COR-L47 (cell line): ENCODE measurements around the gene MX2.
"Not testable (repeated sequence)": the region's sequence is repeated elsewhere in the genome, so short reads cannot be mapped to it uniquely, and the experiment has no call there.

Experiments used
- DNase-seq: peaks from one replicate; lab custom pipeline; 2025; lab: John Stamatoyannopoulos, UW

The MX2 gene

DNA sequence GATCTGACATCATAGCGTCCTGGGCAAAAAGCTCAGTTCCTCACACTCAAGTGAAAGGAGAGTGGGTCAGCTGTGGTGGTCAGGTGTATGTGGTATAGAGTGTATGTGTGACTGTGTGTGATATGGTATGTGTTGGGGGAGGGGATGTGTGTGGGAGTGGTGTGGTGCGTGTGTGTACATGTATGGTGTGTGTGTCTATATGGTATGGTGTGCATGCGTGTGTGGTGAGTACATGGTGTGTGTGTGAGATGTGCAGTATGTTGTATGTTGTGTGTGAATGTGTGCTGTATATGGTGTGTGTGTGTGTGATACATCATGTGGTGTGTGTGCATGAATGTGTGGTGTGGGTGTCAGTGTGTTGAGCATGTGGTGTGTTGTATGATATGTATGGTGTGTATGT lies 24.3 kb upstream of the MX2 start:
- DNase-seq, result no peak

DNA sequence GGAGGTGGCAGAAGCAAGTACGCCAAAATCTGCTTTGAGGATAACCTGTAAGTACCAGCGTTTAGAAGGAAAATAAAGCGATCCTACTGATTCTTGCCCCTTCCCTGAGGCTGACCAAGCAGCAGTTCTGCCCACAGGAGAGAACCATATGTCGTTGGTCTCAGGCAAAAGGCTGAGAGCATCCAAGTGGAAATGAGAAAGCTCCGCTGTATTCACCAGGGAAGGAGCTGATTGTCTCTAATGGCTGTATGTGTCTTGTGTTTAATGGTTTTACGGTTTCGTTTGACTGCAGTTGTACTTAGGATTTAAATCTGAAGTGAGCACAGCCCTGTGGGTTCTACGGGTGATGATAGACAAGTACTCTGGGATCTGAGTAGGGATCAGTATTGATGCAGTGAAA lies 23.4 kb upstream of the MX2 start:
- no peak for DNase-seq

DNA sequence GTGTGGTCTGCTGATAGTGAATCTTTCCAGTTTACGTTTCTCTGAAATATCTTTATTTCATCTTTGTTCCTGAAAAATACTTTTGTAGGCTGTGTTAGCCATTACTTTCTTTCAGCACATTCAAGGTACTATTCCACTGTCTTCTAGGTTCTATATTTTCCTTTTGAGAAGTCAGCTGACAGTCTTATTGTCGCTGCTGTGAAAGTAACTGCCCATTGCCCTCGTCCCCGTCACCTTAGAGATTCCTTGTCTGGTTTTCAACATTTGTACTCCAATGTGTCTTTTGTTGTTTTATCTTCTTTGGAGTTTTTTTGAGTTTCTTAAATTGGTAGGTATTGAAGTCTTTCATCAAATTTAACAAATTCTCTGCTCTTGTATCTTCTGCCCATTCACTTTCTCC lies 19.8 kb upstream of the MX2 start:
- DNase-seq, result no peak

DNA sequence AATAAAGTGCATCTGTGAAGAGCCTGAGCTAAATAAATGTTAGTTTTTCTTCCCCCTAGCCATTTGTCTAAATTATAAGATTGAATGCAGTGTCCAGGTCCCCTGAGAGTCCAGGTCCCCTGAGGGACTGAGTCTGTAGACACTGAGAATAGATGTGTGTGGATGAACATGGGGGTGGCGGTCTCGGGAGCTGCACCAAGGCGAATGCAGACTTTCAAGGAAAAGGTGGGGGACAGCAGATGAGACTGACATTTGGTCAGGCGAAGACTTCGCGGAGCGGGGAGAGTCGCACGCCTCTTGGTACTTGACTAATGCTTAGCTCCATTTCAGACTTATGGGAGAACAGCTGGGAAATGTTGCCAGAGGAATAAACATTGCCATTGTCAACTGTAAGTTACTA lies 17.7 kb upstream of the MX2 start:
- no peak for DNase-seq

DNA sequence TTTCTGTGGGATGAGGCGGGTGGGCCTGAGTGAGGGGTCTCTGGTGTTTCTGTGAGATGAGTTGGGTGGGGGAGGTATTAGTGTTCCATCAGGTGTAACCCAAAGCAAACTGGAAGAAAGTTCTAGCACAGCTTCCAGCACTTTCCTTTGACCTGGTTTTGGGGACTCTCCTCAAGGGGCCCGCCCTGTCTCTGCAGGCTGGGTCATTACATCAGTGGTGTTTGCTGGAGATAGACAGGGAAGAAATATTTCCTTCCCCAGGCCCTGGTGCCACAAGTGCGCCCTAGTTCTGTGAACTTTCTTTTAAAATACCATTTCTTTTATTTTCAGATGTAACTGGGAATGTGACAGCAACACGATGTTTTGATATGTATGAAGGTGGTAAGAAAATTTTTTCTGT lies 16.5 kb upstream of the MX2 start:
- DNase-seq, result no peak

DNA sequence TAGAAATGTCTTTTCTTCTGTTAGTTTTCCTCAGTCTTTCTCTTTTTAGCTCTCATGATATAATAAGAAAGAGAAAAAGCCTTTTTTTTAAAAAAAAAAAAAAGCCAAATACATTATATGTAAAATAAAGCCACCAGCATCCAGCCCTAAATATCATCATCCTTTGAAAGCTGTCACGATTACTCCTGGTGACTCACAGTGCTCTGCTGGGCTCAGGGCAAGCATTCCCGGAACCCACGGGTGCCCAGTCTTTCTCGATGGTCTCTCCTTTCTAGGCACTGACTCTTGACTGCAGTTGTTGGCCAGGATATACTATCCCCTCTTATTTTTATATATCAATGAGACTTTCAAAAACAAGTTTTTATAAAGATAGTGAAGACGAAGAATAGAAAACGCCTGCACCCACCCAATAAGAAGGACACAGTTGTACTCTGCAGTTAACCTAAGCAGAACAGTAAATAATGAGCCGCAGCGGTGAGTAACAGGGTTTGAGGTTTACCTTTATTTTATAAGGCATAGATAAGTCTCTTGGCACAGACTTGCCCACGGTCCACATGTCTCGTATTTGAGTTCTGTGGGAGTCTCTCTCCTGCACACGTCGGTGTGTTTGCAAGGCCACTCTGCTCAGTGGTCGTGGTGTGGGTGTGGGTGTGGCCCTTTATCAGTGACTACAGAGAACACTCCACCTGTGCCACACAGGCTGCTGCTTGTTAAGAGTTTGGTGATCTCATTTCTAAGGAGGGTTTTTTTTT lies 15.7 kb upstream of the MX2 start:
- no peak for DNase-seq

DNA sequence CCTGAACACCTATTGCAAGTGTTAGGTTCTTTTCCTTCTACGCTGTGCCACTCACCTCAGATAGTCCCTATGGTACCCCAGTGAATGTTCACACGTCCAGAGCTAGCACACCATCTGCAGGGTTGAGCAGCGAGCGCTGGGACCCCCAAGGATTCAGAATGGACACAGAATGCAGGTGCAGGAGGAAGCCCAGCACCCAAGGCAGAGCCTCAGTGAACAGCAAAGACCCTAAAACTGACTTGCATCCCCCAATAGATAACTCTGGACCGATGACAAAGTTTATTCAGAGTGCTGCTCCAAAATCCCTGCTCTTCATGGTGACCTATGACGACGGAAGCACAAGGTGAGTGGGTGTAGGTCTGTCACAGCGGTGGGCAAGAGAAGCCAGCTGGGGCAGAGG lies 15.1 kb upstream of the MX2 start:
- no peak for DNase-seq

DNA sequence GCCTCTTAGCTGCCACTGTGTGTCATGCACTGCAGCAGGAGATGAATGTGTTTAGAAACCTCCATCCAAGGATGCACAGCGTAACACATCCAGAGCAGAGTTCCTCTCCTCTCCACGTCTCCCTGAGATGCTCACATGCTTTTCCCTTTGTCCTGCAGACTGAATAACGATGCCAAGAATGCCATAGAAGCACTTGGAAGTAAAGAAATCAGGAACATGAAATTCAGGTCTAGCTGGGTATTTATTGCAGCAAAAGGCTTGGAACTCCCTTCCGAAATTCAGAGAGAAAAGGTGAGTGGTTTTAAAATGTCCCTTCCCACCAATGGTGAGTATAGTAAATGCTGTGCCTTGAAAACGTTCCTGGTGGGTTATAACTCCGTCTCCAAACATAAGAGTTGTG lies 13.4 kb upstream of the MX2 start:
- DNase-seq, result no peak

DNA sequence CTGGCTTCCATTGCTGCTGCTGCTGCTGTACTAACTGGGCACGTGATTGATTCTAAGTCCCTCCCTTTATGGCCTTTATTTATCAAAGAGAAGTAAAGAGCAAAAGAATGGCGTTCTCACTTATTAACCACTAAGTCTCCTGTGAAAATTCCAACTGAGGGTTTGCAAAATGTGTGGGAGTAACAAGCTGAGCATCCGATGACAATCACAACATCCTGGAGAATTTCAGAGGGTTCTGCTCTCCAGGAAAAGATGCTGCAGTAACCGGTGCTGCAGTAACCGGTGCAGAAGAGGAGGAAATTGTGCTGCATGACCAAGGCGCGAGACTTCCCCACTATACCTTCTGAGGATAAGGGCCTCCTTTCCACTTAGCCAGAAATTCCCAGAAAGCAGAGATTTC lies 12.7 kb upstream of the MX2 start:
- no peak for DNase-seq

DNA sequence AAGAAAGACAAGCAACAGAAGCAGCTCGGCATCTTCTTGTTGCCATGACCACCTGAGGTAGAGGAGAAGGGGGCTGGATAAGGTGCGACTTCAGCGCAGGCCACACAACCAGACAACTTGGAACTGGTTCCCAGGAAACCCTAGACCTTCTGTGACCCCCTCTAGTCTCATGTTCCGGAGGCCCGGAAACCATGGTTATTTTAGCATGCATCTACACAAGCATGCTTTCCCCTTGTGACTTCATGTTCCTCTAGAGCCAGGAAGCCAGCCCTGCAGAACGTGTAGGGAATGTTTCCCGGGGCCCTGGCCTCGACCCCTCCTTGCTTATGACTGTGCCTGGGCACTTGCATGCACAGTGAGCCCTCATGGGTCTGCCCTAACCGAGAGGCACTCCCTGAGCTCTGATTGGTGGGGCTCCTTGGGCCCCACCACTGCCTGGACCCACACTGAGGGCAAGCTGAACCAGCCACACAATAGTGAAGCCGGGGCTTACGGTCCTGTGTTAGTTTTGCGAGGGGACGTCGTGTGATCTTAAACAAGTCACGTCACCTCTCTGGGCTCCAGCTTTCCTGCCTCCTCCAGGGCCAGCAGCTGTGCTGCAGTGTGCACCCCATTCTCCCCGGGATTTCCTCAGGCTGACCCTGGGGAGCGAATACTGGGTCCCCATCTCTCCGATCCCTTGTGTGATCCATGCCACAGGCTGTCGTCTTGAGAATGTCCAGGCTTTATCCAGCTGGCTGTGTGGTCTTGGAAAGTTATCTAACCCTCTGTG lies 12.0 kb upstream of the MX2 start:
- DNase-seq, result no peak

DNA sequence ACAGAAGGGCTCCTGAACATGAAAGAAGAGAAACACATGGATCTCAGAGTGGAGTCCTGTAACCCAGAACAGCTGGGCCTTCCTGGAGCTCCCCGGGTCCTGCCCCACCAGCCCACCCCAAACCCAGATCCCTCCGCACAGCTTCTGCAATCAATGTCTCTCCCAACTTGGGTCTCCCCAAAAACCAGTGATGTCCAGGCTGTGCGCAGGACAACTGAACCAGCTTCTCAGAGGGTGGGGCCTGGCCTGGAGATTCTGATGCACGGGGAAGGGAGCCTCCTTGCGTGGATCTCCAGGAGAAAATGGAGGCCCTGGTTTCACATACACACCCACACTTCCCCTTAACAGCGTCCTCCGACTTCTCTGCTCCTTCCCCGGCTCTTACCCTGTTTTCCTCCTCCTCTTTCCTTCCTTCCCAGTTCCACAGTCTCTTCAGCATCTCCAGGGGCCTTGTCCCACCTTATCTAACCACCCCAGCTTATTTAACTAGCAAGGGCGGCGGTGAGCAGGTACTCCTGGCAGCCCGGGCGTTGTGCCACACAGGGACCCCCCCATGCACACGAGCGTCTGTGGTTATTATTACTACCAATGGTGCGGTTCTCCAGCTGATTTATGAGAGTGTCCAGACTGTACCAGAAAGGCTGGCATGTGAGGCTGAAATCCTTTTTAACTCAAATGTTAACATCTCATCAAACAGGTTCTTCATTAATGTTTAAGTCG lies 11.2 kb upstream of the MX2 start:
- no peak for DNase-seq

DNA sequence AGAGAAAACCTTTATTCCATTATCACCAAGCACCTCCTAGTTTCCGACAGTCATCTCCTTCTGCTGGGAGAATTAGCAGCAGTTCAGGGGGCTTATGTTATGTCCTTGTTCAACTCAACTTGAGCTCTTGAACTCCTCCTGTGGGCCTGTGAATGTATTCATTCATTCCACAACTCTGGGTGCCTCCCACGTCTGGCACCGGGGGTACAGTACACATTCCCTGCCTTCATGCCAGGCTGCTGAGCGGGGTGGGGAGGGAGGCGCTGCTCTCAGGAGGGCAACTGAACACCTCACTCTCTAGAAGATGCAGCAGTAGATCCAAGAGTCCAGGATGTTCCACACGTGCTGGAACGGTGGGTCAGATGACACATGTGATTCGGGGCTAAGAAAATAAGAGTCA lies 4.3 kb upstream of the MX2 start:
- DNase-seq, result no peak

DNA sequence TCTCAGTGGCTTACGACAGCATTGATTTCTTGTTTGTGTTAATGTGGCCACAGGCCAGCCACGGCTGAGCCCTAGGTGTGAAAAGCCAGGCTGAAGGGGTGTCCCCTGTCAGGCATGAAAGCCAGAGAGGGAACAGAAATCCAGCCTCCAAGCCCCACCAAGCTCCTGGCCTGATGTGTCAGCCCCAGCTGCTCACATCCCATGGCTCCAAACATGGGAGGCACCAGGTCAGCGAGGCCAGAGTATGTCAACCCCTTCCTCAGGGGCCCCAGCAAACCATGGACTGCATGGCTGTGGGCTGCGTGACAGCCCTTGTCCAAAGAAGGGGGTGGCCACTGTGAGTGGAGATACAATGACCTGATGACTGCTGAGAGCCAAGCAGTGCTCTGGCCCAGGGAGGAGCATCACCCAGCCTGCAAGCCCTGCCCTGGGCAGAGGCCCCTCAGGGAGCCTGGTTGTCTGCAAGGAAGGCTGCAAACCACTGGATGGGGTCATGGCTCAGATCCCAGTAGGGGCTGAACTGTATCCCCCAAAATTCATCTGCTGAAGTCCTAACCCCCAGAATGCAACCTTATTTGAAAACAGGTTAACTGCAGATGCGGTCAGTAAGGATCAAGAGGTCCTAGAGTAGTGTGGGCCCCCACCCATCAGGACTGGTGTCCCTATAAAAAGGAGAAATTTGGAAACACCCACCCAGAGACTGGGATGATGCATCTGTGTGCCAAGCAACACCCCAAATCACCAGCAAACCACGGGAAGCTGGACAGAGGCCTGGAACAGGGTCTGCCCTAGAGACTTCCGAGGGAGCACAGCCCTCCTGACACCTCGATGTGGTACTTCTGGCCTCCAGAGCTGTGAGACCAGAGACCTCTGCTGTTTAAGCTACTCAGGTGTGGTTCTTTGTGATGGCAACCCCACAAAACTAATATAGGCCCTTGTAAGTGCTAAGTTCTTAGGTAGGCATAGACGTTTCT lies 3.3 kb upstream of the MX2 start:
- no peak for DNase-seq

DNA sequence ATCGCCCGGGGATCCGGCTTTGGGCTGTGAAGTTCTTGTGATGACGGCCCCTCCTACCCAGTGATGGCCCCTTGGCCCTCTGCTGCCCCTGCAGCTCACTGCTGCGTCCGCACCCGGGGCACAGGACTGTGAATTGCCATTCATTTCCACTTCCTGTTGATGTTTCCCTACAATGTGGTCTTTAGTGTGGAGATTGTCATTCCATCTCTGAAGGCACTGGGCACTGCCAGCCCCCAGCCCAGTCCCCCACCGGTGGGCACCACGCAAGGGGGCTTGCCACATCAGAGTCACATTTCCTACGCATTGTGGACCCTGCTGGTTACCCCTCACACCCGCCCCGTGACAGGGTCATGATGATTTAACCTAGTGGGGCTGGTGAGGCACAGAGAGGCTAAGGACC lies 2.5 kb upstream of the MX2 start:
- no peak for DNase-seq

DNA sequence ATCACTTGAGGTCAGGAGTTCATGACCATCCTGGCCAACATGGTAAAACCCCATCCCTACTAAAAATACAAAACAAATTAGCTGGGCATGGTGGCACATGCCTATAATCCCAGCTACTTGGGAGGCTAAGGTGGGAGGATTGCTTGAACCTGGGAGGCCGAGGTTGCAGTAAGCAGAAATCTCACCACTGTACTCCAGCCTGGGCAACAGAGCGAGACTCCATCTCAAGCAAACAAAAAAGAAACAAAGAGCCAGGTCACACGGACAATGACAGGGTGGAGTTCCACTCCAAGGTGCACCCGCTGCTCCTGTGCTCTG lies 2.1 kb upstream of the MX2 start:
- not testable (repeated sequence) for DNase-seq

DNA sequence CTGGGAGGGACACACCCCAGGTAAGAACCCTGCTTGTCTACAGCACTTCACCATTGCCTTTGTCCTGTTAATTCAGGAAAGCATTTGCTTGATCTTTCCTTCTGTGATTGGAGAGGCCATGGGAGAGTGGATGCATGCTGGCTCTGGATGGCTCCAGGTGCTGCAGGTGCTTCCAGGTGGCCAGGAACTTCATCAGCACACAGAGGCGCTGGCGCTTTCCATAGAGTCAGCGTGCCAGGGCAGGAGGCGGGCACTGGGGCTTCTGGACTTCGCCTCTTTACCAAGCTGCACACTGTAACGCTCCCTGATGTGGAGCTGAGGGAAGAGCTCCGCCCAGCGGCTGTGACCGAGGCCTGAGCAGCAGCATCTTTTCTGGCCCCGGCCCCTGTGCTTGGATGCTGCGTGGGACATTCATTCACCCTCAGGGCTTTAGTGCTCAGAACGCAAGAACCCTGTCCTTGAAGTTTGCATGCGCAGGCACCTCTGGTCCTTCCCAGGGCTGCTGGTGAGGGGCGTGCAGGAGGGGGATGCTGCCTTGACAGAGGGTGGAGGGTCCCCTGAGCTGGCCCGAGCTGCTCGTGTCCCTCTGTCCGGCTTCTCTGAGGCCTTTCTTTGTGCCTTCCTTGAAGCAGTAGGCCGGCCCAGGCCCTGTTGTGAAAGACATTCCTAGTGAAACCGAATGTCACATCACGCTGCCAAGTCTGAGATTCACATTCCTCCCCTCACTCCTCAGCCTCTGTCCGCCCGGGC lies 1.6 kb upstream of the MX2 start:
- DNase-seq, result no peak

DNA sequence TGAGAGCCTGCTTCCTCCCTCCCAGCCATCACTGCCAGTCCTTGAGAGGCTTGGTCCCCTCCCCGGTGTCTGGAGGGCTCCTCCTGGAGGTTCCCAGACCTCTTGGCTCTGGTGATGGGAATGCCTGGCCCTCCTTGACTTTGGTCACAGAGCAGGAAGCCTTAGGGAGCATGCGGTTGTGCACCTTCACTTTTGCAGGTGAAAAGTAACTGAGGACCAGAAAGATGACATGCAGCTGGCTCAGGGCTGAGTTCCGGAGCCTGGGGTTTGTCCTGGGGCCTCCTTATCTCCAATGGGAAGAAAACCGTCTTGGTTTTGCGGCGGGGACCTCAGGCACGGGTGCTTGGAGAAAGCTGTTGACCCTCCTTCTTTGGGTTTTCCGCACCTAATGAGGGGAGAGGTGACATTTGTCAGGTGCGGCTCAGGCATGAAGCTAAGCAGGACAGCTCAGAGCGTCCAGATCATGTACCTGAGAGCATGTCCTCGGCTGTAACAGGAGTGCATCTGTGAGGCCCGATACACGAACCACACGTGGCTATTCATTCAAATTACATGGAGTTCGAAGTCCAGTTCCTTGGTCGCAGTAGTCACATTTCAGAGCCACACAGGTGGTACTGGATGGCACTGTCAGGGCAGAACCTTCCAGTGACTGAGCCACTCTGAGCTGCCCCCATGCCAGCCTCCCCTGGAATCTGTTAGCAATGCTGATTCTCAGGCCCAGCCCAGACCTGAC lies 608 bp upstream of the MX2 start:
- no peak for DNase-seq

DNA sequence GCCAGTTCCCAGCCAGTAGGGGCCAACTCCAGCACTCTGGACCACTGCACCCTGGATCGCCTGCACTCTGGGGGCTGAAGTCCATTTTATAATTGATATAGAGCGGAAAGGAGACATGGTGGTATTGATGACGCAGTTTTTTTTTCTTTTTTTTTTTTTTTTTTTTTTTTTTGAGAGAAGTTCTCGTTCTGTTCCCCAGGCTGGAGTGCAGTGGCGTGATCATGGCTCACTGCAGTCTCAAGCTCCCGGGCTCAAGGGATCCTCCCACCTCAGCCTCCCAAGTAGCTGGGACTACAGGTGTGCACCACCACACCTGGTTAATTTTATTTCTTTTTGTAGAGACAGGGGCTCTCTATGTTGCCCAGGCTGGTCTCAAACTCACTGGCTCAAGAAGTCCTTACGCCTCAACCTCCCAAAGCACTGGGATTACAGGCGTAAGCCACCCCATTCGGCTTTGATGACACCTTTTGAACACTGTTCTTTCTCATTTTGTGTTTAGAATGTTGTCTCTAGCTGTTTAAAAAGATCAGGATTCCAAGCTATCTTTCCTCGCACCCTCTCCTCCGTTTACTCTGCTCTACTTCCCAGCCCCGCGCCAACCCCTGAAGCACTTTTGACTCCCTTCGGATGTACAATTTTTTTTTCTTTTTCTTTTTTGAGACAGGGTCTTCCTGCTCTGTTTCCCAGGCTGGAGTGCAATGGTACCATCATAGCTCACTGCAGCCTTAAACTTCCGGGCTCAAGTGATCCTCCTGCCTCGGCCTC lies 960 bp downstream of the MX2 start:
- DNase-seq, result no peak

DNA sequence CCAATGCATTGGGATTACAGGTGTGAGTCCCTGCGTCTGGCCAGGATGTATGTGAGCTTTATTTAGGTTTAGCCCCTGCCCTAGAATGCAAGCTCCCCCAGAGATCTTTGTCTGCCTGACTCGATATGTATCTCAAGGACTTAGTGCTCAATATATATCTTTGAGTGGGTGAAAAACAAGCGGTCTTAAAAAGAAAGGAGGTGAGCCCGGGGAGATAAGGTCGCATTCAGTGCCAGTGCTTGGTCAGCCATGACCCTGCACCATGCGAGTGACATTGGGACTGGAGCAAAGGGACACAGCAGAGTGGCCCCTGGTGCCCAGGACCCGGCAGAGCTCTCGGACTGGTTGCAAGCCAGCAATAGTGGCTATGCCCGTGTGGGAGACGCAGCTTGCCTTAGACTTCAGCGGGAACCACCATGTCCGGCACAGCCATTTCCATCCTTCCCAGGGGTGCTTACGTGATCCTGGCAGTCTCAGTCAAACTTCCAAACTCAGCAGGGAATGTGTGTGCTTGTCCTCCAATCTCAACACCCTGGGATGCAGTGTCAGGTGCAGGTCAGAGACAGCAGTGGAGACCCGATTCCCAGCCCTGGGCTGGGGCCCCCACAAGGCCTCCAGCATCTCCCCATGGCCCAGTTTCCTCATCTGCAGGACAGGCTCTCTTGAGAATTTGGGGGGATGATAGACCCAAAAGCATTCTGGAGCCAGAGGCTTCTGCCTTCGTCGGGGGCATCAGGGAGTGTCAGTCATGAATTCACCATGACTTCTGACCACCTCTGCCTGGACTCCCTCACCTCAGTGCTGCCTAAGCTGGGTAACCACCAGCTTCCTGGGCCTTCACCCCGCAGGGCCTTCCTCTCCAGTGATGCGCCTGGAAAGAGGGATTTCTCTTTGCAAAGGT lies 1.8 kb downstream of the MX2 start:
- no peak for DNase-seq
